Measurements from ENCODE around the gene RAPGEFL1. TPM values are rescaled to one million over a fixed set of nuclear protein-coding genes. Genes with fewer than 3 reads are reported as not detected.

Gene RAPGEFL1
- total and polyA plus RNA-seq, 2 donors (not counting 3 experiments of a cell fraction or from before 2014, with no cell fraction given), result 8.6 to 11.8 TPM

DNA sequence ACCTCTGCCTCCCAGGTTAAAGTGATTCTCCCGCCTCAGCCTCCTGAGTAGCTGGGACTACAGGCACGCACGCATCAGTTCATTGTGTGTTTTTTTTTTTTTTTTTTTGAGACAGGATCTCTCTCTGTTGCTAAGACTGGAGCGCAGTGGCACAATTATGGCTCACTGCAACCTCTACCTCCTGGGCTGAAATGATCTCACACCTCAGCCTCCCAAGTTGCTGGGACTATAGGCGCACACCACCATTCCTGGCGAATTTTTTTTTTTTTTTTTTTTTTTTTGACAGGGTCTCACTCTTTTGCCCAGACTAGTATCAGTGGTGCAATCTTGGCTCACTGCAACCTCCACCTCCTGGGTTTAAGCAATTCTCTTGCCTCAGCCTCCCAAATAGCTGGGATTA, 17.8 kb upstream of the RAPGEFL1 start:
- peaks cover 48% of the 10 kb centered on the region for H3K79me2 ChIP-seq (ENCODE audit: control insufficient read depth, insufficient read depth, low read length)
- intact Hi-C loops (cut with micrococcal nuclease), result no loop called here

More for the DNA sequence above, 17.8 kb upstream of the RAPGEFL1 start:
- Histone ChIP-seq H3K27me3 (ENCODE audit: control insufficient read depth in 2 of 2, insufficient read depth in 2 of 2, low read length in 2 of 2) (no peaks in the 10 kb centered on the region), H3K4me3 (replicated peaks in 1 of 3; ENCODE audit: insufficient read depth in 1 of 3, low read depth in 1 of 3, low read length in 3 of 3) (no peak overlapping the region), H3K4me2 (ENCODE audit: insufficient read depth, low read length) (no peak overlapping the region), H3K27ac (ENCODE audit: insufficient read depth, low read depth, low read length) (no peak overlapping the region), H3K9me3 (replicated peaks; ENCODE audit: control insufficient read depth, insufficient read depth, low read length) (no peaks in the 10 kb centered on the region), H3K4me1 (ENCODE audit: control insufficient read depth, extremely low read depth, insufficient read depth, low read length) (no peaks in the 10 kb centered on the region), H2AFZ (ENCODE audit: low read depth, low read length) (no peak overlapping the region), H4K20me1 (replicated peaks; ENCODE audit: control insufficient read depth, extremely low read depth, insufficient read depth, low read length) (no peaks in the 10 kb centered on the region), H3K9ac (replicated peaks; ENCODE audit: extremely low read depth, insufficient read depth, low read length) (no peak overlapping the region), H3K9me1 (replicated peaks; ENCODE audit: control insufficient read depth, extremely low read depth, insufficient read depth, low read length) (no peaks in the 10 kb centered on the region), H3K36me3 (ENCODE audit: control insufficient read depth in 2 of 2, extremely low read depth in 1 of 2, insufficient read depth in 2 of 2, low read length in 2 of 2) (peaks cover 20 to 28% of the 10 kb centered on the region in 2 experiments)
- ChIA-PET POLR2A (no interaction called here), CTCF (interaction anchor here (1.5 kb wide), 1 partner anchor 9 kb away, joined by 7 read pairs; no protein-coding TSS in a partner anchor)
- TF ChIP-seq MYC (IDR thresholded peaks at IDR 0.05; ENCODE audit: low read depth, low read length), result no peak
- TF ChIP-seq, protein P1, sequence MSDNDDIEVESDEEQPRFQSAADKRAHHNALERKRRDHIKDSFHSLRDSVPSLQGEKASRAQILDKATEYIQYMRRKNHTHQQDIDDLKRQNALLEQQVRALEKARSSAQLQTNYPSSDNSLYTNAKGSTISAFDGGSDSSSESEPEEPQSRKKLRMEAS (IDR thresholded peaks at IDR 0.05; ENCODE audit: insufficient read depth, insufficient read length), result no peak
- no peak for TF ChIP-seq JUN (IDR thresholded peaks at IDR 0.05; ENCODE audit: borderline replicate concordance, insufficient read depth, insufficient read length, low read depth)
- no peak for TF ChIP-seq POLR2A (IDR thresholded peaks at IDR 0.05; ENCODE audit: low read depth, low read length)
- no peak for TF ChIP-seq POLR2AphosphoS5 (IDR thresholded peaks at IDR 0.05; ENCODE audit: insufficient read depth, low read depth, low read length)
- TF ChIP-seq EZH2 (IDR thresholded peaks at IDR 0.05; ENCODE audit: borderline replicate concordance, low read depth, low read length, severe bottlenecking), result no peak
- TF ChIP-seq FOS (IDR thresholded peaks at IDR 0.05; ENCODE audit: borderline replicate concordance, insufficient read depth, low read length), result no peak
- no peak for TF ChIP-seq GATA2 (IDR thresholded peaks at IDR 0.05; ENCODE audit: insufficient read depth, insufficient read length, low read depth, low read length)
- TF ChIP-seq, protein P2, sequence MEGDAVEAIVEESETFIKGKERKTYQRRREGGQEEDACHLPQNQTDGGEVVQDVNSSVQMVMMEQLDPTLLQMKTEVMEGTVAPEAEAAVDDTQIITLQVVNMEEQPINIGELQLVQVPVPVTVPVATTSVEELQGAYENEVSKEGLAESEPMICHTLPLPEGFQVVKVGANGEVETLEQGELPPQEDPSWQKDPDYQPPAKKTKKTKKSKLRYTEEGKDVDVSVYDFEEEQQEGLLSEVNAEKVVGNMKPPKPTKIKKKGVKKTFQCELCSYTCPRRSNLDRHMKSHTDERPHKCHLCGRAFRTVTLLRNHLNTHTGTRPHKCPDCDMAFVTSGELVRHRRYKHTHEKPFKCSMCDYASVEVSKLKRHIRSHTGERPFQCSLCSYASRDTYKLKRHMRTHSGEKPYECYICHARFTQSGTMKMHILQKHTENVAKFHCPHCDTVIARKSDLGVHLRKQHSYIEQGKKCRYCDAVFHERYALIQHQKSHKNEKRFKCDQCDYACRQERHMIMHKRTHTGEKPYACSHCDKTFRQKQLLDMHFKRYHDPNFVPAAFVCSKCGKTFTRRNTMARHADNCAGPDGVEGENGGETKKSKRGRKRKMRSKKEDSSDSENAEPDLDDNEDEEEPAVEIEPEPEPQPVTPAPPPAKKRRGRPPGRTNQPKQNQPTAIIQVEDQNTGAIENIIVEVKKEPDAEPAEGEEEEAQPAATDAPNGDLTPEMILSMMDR (IDR thresholded peaks at IDR 0.05; ENCODE audit: extremely low read depth in 1 of 2, insufficient read depth in 1 of 2, low read depth in 1 of 2, low read length in 2 of 2), result no peak
- DNase-seq (ENCODE audit: low read depth, low spot score), result no peak
- FAIRE-seq, result no peak
- dilution Hi-C loops (cut with MboI; ENCODE audit: extremely low pct_ligation_motif_present, low sequenced_read_pairs), result no loop called here
- BruUV-seq (replicated peaks), result no TSS peak

All from endothelial cell of umbilical vein (primary cell).